ENCODE measurements around the gene PTPRU. TPM values are rescaled to one million over a fixed set of nuclear protein-coding genes. Genes with fewer than 3 reads are reported as not detected.
A peak's percentile ranks its signal among the peaks of the same experiment; 100 is the strongest.

PTPRU gene
- total RNA-seq, 2 donors from 2014 or later: 24.1 to 40.2 TPM

DNA sequence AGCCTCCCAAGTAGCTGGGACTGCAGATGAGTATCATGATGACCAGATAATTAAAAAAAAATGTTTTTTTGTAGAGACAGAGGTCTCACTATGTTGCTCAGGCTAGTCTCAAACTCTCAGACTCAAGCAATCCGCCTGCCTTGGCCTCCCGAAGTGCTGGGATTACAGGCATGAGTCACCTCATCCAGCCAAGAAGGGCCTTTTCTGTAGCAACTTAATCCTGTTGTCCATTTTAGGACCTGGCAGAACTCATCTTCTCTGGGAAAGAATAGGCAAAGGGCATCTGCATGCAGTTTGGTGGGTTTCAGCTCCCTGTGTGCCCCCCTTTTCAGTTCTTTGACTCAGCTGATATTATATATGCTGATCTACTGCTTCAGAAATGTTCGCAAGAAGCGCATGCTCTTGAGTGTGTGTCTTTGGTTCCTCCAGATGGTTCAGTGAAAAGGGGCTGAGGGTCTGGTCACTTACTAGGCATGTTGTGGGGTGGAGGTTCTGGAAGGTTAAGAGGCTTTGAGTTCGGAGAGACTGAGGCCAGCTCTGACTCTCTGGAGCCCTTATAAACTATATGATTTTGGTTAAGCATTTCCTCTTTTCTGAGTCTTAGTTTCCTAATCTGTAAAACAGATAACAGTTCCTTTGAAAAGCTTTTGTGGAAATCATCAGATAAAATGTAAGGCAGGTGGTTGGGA, 35.3 kb upstream of the PTPRU start:
- Histone ChIP-seq H3K4me3 (no peak overlapping the region), H3K4me1 (peaks cover 9% of the 10 kb centered on the region), H3K9me3 (no peaks in the 10 kb centered on the region), H3K27me3 (no peaks in the 10 kb centered on the region), H3K27ac (no peak overlapping the region), H3K36me3 (replicated peaks in 1 of 2; ENCODE audit: insufficient read depth in 1 of 2, low read depth in 2 of 2) (peaks cover 0 to 5% of the 10 kb centered on the region in 2 donors)
- no peak for ATAC-seq
- TF ChIP-seq, protein P1, sequence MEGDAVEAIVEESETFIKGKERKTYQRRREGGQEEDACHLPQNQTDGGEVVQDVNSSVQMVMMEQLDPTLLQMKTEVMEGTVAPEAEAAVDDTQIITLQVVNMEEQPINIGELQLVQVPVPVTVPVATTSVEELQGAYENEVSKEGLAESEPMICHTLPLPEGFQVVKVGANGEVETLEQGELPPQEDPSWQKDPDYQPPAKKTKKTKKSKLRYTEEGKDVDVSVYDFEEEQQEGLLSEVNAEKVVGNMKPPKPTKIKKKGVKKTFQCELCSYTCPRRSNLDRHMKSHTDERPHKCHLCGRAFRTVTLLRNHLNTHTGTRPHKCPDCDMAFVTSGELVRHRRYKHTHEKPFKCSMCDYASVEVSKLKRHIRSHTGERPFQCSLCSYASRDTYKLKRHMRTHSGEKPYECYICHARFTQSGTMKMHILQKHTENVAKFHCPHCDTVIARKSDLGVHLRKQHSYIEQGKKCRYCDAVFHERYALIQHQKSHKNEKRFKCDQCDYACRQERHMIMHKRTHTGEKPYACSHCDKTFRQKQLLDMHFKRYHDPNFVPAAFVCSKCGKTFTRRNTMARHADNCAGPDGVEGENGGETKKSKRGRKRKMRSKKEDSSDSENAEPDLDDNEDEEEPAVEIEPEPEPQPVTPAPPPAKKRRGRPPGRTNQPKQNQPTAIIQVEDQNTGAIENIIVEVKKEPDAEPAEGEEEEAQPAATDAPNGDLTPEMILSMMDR (IDR thresholded peaks at IDR 0.05): no peak
- no peak for TF ChIP-seq POLR2A (IDR thresholded peaks at IDR 0.05)
- no peak for DNase-seq
- WGBS, 2 donors: 90 to 98% methylated on average over 4 to 5 of the region's 5 CpGs
- intact Hi-C loops (cut with DNase I): no loop called here

DNA sequence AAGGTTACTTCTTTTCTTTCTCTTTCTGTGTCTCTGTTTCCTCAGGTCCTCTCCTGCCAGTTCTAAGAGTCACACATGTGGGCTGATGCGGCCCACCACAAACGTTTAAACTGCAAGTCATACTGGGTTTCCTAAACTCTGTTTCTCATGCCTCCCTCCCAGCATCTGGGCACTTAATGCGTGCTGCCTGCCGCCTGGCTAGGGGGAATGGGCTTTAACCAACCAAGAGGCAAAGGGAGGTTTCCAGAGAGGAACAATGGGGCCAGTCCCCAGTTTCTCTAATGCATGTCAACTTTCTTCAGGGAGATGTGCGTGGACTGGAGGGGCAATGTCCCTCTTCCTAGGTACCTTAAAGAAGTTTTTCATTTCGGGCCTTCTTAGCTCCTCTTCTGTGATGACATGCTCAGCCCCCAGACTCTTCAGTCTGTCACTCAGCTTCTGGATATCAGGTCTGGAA, 34.7 kb upstream of the PTPRU start:
- H3K4me1 ChIP-seq: peaks cover 9% of the 10 kb centered on the region
- no peaks in the 10 kb centered on the region for H3K27me3 ChIP-seq
- no peaks in the 10 kb centered on the region for H3K9me3 ChIP-seq
- TF ChIP-seq, protein P1 (IDR thresholded peaks at IDR 0.05): no peak
- no peak for TF ChIP-seq POLR2A (IDR thresholded peaks at IDR 0.05)
- no peak for DNase-seq
- no peak overlapping the region for H3K4me3 ChIP-seq
- no peak for ATAC-seq
- intact Hi-C loops (cut with DNase I): no loop called here
- H3K27ac ChIP-seq: peak overlapping the region in 2 of 4 donors; percentile 51 to 56
- peaks cover 0 to 5% of the 10 kb centered on the region in 2 donors for H3K36me3 ChIP-seq (replicated peaks in 1 of 2; ENCODE audit: insufficient read depth in 1 of 2, low read depth in 2 of 2)
- WGBS, 2 donors: 77 to 84% methylated on average over 6 of the region's 6 CpGs

- WGBS, 2 donors: 95 to 100% methylated on average over 1 of the region's 1 CpG
- H3K27ac ChIP-seq: peak overlapping the region; percentile 18 to 62 (median 54)
- ATAC-seq (no peak), DNase-seq (no peak)
- peaks cover 9% of the 10 kb centered on the region for H3K4me1 ChIP-seq
- H3K4me3 ChIP-seq: no peak overlapping the region
- H3K36me3 ChIP-seq (replicated peaks in 1 of 2; ENCODE audit: insufficient read depth in 1 of 2, low read depth in 2 of 2): peaks cover 0 to 5% of the 10 kb centered on the region in 2 donors
- no peaks in the 10 kb centered on the region for H3K9me3 ChIP-seq
- TF ChIP-seq POLR2A (IDR thresholded peaks at IDR 0.05): no peak
- TF ChIP-seq, protein P1 (IDR thresholded peaks at IDR 0.05): no peak
- H3K27me3 ChIP-seq: no peaks in the 10 kb centered on the region
- intact Hi-C loops (cut with DNase I): no loop called here
Observed at GRCh38 chr1:29202053-29202452, 34.3 kb upstream of the PTPRU start.

DNA sequence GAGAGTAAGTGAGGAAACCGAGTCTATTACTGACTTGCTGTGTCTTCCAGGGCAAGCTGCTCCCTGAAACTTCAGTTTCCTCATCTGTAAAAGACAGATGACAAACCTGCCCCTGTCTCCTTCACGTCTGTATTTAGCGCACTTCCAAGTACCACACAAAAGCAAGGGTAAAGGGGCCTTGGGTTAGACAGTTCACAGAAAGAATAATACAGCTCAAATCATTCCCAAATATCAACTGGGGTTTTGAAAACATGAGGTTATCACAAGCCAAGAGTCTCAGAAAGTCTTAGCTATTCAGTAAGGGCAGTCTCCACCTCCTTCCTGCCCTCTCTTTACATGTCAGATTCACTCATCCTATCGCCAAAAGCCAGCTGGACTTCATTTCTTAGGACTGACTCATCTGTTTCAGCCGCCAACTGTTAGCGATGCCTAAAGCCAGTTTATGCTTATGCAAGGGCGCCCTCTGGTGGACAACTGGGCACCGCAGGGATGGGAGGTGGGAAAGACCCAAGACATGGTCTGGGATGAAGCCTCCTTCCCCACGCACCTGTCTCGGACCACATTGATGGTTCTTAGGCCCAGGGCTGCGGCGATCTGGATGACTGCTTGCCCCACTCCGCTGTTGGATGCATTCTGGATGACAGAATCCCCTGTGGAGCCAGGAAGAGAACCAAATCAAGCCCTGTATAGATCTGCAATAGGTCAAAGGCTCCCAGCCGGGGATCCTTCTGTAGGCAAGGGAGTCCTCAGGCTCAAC, 33.6 kb upstream of the PTPRU start:
- Histone ChIP-seq H3K4me3 (no peak overlapping the region), H3K4me1 (peaks cover 9% of the 10 kb centered on the region), H3K27ac (peak overlapping the region; percentile 18 to 62 (median 54)), H3K27me3 (no peaks in the 10 kb centered on the region), H3K36me3 (replicated peaks in 1 of 2; ENCODE audit: insufficient read depth in 1 of 2, low read depth in 2 of 2) (peaks cover 0 to 5% of the 10 kb centered on the region in 2 donors), H3K9me3 (no peaks in the 10 kb centered on the region)
- ATAC-seq (peak; percentile 98), DNase-seq (peak; percentile 96 to 98 (median 96))
- 20 to 30% methylated on average over 13 to 14 of the region's 14 CpGs for WGBS, 2 donors
- intact Hi-C loops (cut with DNase I): no loop called here
- no peak for TF ChIP-seq POLR2A (IDR thresholded peaks at IDR 0.05)
- TF ChIP-seq, protein P1 (IDR thresholded peaks at IDR 0.05): peak; percentile 86 to 98 (median 97)
